Stimulated activated CD4-positive, alpha-beta T cell treated with anti-CD3 and anti-CD28 coated beads, Interleukin-4, amount 100 ng/mL, for 24 hours (primary cell): ENCODE data around the gene LHX1.

ENCODE experiments used
- DNase-seq: peaks from one replicate; pipeline ENCODE4 v3.0.0-alpha.2; 2020

The LHX1 gene

GRCh38 chr17:36937001-36937958 is at the start of gene LHX1:
LHX1 (plus strand) TSS chr17:36937475; CDS start chr17:36938198, 723 bp downstream.
- DNase-seq = no peak

- no peak for DNase-seq
Measured at GRCh38 chr17:36888236-36888951, 48.9 kb upstream of the LHX1 start.

- DNase-seq = no peak
Measured at GRCh38 chr17:36889770-36890349, 47.4 kb upstream of the LHX1 start.

- no peak for DNase-seq
Measured at GRCh38 chr17:36890398-36891168, 46.7 kb upstream of the LHX1 start.

- DNase-seq = no peak
Measured at GRCh38 chr17:36892112-36892838, 45.0 kb upstream of the LHX1 start.

- no peak for DNase-seq
Measured at GRCh38 chr17:36894177-36894576, 43.1 kb upstream of the LHX1 start.

GRCh38 chr17:36894925-36895324 is 42.4 kb upstream of the LHX1 start:
- no peak for DNase-seq

GRCh38 chr17:36899250-36900159 is 37.8 kb upstream of the LHX1 start:
- DNase-seq = no peak

- DNase-seq = no peak
Measured at GRCh38 chr17:36900160-36900512, 37.1 kb upstream of the LHX1 start.

- no peak for DNase-seq
Measured at GRCh38 chr17:36901506-36901905, 35.8 kb upstream of the LHX1 start.

- DNase-seq = no peak
Measured at GRCh38 chr17:36907407-36907806, 29.9 kb upstream of the LHX1 start.

GRCh38 chr17:36910513-36910912 is 26.8 kb upstream of the LHX1 start:
- DNase-seq = no peak

- DNase-seq = no peak
Measured at GRCh38 chr17:36911001-36911400, 26.3 kb upstream of the LHX1 start.

- DNase-seq = no peak
Measured at GRCh38 chr17:36913132-36913531, 24.1 kb upstream of the LHX1 start.

GRCh38 chr17:36918211-36918691 is 19.0 kb upstream of the LHX1 start:
- no peak for DNase-seq

- no peak for DNase-seq
Measured at GRCh38 chr17:36919407-36919968, 17.8 kb upstream of the LHX1 start.

GRCh38 chr17:36920032-36921005 is 17.0 kb upstream of the LHX1 start:
- DNase-seq = peak; percentile 35

- DNase-seq = peak; percentile 78
Measured at GRCh38 chr17:36921095-36921851, 16.0 kb upstream of the LHX1 start.

GRCh38 chr17:36922175-36922574 is 15.1 kb upstream of the LHX1 start:
- no peak for DNase-seq
